Endometrium (tissue), 2 donors: Measurements from ENCODE around the gene ATAD5.
"Not testable (repeated sequence)": the region's sequence is repeated elsewhere in the genome, so short reads cannot be mapped to it uniquely, and the experiment has no call there.

Experiments
- FAIRE-seq: peaks from 2 replicates; lab custom pipeline; 2012; peaks lifted over from hg19 to GRCh38; lab: Jason Lieb, UNC
- donor health status: control.
- donor health status: control.

ATAD5 gene

DNA sequence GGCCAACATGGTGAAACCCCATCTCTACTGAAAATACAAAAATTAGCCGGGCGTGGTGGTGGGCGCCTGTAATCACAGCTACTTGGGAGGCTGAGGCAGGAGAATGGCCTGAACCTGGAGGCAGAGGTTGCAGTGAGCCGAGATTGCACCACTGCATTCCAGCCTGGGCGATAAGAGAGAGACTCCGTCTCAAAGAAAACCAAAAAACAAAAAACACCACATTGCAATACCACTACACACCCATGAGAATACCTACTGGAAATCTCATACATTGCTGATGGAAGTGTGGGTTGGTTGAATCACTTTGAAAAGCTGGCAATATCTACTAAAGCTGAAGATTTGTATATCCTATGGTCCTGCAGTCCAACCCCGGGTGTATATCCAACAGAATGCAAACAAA is 78.4 kb downstream of the ATAD5 start:
- not testable (repeated sequence) for FAIRE-seq

DNA sequence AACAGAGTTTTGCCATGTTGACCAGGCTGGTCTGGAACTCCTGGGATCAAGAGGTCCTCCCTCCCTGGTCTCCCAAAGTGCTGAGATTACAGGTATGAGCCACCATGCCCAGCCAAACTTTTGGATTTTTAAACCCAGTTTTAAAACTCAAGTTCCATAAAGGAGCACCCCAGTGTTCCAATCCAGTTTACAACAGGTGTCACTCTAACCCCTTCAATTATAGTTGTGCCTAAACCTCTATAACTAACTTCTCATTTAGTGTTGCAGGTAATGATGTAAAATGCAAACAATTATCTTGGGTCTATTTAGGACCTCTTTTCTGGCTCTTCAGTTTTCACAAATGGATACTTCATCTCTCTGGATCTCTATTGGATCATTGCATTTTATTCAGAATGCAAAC is 82.2 kb downstream of the ATAD5 start:
- no peak for FAIRE-seq

DNA sequence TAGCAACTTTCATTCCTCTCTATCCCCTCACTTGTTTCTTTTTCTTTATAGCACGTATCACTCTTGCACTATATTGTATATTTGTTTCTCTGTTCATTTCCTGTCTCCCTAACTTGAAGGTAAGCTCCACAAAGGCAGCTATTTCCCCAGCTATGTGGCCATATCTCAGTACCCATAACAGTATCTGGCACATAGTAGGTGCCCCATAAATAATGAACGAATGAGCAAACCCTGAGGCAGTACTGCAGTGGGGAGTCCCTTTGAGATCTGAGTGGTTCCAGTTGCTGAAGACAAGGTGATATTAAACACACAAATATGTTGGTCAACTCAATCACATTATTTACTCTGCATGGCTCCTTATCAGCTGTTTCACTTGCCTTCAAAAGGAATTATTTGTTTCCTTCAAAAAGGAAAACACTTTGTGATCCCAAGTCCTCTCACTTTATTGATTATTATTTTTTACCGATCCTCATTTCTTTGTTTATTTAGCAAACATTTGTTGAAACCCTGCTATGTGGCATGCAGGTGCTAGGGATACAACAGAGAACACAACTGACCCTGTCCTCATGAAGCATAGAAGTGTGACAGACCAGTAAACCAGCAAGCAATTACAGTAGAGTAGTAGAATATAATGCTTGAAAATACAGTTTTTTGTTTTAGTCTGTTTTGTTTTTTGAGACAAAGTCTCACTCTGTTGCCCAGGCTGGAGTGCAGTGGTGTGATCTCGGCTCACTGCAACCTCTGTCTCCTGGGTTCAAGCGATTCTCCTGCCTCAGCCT is 84.3 kb downstream of the ATAD5 start:
- no peak for FAIRE-seq

DNA sequence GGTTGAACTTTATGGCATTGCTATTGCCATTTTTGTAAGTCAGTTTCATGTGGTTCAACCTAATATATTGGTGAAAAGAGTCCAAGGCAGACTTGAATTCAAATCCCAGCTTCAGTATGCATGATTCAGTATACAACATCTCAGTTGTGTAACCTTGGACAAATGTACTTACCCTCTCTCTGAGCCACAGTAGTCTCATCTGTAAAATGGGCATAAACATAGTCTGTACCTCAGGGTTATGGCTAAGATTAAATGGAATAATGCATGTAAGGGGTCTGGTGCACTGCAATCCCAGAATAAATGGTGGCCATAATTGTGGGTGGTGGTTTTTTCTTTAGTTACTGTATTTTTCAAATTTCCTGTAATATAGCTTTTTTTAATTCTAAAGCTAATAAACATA is 85.3 kb downstream of the ATAD5 start:
- FAIRE-seq: no peak

DNA sequence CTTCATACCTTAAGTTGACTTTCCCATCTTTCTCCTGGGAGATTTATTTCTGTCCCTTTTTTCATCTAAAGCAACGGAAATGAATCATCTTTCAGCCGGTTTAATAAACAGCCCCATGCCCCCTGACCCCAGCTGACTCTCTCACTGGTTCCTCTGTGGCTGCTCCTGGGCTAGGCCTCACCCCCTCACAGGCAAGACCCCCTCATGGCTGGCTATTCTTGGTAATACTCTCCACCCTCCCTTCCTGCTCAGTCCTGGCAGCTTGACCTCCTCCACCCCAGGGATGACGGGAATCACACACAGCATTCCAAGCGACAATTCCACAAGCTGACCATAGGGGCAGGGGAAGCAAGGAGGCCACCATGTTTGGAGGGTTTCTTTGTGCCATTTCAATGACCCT is 88.5 kb downstream of the ATAD5 start:
- FAIRE-seq: no peak

DNA sequence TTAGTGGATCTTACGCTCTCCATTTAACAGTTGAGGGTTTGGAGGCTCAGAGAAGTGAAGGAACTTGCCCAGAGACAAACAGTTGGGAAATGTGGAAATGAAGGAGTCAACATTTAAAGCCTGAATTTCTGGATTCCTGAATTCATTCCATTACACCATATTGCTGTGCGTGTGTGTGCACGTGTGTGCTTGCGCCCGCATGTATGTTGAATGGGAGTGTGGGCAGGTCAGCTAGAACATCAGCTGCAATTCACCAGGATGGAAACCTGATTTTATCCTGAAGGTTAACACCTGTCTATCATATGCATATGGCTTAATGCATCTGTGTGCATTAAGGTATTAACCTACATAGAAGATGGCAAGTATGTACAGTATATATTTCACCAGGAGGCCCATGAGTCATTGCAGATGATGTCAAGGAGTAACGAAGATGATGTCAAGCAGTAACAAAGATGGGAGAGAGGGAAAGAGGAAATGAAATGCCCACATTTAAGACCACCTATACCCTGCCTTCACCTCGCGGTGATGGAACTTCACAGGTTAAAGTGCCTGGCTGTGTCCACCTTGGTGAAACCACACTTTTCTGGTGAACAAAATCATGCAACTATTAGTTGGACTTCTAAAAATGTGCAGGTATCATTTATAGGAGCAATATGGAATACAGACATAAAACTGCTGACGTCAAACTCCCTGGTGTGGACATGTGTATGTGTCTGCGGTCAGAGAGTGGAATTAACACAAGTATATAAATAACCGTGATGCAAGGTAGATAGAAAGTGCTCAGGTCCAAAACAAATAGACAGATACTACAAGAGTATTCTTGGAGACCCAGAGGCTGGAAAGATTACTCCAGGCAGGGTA is 89.1 kb downstream of the ATAD5 start:
- no peak for FAIRE-seq

DNA sequence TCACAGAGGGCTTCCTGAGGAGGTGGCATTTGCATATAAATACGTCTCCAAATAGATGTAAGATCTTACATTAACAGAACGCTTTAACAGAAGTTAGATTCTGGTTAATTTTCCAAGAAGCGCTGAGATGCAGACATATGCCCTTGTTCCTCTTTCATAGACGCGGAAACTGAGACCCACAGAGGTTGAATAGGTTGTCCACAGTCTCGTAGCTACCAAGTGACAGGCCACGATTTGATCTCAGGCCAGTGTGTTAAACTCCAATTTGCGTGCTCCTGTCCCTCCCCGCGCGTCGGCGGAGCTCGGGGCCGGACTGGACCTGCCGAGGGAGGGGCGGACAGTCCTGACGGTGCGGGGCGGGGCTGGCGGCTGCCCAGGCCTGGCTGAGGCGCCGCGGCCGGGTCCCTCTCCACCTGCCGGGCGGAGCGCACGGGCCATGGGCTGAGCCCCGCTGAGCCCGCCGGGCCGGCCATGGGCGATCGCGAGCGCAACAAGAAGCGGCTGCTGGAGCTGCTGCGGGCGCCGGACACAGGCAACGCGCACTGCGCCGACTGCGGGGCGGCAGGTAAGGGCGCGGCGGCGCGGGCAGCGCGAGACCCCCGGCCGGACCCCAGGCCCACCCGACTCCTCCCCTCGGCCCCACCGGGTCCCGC is 89.9 kb downstream of the ATAD5 start, which contains the start of gene ADAP2:
Gene ADAP2, plus strand, starts transcription at position 402 of the 653 bp plus-strand sequence. Its CDS starts 70 bp downstream, at position 472.
- no peak for FAIRE-seq

DNA sequence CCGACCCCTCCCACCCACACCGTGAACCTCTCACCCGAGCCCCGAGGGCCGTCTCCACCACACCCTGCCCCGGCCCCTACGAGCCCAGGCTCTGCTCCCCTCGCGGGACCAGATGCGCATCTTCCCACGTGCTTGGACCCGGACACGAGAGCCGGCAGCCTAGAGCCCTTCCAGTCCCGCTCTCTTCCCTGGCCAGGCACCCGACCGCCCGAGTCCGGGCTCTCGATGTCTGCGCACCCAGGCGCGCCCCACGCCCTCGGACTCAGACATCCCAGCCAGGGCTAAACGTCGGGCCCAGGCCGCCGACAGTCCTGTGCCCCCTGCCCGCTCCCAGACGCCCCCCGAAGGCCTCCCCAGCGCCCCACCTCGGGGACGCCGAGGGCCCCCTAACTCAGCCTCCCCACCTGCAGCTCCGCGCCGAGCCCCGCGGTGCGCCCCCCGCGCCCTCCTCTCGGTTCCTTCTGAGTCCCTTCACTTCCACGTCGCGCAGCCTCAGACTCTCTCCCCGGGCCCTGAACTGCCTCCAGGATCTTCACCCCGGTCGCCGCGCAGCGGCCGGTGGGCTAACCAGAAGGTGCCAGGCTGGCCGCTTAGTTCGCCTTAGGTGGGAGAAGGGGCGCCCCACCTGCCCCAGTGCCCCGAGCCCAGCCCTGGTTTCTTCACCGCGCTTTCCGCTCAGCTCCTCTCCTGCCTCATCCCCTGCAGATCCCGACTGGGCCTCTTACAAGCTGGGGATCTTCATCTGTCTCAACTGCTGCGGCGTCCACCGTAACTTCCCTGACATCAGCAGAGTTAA is 90.7 kb downstream of the ATAD5 start:
- no peak for FAIRE-seq

DNA sequence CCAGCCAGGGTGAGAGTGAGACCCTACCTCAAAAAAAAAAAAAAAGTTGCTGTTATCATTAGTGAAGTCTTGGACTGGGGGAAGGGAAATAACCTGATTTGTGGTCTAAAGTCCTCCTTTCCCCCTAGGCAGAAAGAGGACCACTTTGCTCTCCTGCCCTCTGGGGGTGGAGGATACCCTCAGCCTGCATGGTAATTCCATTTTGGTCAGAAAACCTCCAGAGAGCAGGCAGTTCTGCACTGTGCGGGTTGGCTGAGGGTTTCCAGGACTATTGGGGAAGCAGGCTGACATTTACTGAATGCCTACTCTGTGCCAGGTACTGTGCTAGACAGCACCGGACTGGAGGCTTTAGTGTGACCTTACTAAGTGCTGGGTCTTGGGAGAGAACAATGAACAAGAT is 92.6 kb downstream of the ATAD5 start:
- FAIRE-seq: no peak

DNA sequence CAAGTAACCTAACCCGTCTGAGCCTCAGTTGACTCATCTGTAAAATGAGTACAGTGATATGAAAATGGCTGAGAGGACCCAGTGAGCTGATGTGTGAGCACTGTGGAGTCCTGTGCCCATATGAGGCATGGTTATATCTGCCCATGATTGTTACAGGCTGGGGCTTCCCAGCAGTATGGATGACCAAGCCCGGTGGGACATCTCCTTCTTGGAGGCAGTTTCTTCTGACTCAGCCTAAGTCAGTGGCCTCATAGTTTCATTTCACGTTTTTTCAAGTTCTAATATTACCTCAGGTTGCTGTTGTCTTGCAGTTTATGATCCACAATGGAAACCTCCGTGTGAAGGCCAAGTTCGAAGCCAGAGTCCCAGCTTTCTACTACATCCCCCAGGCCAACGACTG is 94.8 kb downstream of the ATAD5 start:
- no peak for FAIRE-seq

DNA sequence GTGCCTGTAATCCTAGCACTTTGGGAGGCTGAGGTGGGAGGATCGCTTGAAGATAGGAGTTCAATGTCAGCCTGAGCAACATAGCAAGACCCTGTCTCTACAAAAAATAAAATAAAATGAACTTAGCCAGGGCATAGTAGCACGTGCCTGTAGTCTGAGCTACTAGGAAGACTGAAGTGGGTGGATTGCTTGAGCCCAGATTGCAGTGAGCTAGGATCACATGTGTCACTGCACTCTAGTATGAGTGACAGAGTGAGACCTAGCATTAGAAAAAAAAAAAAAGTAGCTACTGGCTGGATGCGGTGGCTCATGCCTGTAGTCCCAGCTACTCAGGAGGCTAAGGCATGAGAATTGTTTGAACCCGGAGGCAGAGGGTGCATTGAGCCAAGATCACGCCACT is 96.0 kb downstream of the ATAD5 start:
- FAIRE-seq: no peak

DNA sequence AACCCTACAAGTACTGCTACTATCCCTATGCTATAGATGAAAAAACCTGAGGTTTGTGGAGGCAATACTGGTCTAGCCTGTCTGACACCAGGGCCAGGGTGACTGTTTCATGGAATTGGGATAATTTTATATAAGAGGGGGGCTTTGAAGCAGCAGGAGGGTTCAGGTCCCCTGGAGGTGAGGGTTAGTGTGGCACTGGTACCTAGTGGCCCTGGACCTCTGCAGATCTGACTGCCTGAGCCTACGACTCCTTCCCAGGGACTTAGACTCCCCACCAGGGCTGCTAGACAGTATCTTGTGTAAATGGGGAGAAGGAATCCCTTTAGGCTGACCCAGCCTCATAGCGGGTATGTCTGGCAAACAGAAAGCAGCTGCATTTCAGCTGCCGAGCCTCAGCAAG is 96.8 kb downstream of the ATAD5 start:
- no peak for FAIRE-seq

DNA sequence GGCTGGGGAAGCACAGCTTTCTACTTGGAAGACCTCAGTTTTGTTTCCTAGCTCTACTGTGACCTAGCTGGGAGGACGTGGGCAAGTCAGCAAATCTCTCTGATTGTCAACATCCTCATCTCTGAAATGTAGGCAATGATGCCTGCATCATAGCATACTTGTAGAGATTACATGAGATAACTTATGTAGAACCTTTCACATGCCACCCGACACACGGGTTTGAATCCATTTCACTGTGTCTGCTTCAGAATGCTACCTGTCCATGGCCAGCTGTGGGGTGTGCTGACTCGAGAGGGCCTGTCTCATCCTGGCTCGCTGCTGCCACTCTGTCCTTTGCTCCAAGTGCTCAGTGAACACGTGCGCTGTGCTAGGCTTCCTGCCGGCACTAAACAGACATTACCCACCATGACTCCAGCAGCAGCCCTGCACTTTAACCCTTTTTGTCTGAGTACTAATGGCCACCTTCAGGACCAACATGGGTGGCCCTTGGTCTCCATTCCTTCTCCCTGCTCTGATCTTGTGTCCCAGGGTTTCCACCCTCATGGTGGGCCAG is 97.4 kb downstream of the ATAD5 start:
- FAIRE-seq: no peak

DNA sequence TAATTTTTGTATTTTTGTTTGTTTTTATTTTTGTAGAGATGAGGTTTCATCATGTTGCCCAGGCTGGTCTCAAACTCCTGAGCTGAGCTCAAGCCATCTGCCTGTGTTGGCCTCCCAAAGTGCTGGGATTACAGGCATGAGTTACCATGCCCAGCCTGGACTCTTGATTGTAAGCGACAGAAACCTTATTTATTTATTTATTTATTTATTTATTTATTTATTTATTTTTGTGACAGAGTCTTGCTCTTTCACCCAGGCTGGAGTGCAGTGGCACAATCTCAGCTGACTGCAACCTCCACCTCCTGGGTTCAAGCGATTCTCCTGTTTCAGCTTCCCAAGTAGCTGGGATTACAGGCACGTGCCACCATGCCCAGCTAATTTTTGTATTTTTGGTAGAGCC is 98.1 kb downstream of the ATAD5 start:
- FAIRE-seq: not testable (repeated sequence)

DNA sequence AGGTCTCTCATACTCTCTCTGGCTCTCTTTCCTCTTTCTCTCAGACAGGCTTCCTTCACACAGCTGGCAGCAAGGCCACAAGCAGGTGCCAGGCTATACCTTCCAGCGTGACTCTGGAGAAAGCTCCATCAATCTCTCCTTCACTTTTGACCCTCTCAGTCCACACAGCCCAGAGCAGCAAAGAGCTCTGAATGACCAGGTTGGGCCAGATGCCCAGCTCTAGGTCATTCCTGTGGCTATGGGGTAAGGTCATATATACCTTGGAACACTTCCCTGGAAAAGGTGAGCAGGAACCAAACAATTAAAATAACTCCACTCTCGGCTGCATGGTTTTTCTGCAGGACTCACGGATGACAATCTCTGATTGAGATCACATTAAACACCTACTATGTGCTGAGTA is 98.7 kb downstream of the ATAD5 start:
- FAIRE-seq: no peak

DNA sequence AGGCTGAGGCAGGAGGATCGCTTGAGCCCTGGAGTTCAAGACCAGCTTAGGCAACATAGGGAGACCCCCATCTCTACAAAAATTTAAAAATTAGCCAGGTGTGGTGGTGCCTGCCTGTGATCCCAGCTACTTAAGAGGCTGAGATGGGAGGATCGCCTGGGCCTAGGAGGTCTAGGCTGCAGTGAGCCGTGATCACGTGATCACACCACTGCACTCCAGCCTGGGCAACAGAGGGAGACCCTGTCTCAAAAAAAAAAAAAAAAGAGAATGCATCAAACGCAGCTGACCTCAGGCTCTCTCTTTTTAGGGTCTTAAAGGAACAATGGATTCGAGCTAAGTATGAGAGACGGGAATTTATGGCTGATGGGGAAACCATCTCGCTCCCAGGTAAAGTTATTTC is 99.8 kb downstream of the ATAD5 start:
- not testable (repeated sequence) for FAIRE-seq

DNA sequence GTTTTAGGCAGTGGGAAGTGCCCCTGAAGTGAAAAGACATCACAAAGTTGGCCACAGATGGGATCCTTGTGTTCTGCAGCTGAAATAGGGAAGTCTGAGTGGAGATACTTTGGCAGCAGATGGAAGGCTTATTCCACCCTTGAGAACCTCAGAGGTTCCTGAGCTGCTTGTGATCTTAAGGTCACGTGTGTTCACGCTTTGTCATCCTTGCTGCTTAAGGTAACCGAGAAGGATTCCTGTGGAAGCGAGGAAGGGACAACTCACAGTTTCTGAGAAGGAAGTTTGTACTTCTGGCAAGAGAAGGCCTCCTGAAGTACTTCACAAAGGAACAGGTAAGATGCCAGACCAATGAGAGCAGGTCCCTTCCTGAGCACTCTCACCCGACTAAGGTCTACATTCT is 102.2 kb downstream of the ATAD5 start:
- FAIRE-seq: no peak

DNA sequence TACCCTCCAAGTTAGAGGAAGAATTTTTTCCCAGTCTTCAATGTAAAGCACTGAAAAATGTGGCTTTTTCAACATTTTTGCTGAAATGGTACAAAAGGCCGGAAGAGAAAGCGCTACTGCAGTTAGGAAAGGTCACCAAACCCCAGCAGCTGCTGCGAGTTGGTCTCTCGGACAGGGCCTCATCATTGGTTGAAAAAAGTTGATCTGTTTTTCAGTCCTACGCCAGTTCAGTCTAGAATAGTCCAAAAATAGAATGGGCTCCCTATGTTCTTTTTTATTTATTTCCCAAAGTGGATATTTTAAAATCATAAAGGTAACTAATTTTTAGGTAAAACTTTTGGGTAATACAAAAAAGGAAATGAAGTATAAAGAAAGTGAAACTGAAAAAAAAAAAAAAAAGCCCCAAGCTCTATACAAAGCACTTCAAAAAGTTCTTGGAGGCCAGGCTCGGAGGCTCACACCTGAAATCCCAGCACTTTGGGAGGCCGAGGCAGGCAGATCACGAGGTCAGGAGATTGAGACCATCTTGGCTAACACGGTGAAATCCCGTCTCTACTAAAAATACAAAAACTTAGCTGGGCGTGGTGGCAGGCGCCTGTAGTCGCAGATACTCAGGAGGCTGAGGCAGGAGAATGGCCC is 107.4 kb downstream of the ATAD5 start:
- no peak for FAIRE-seq

DNA sequence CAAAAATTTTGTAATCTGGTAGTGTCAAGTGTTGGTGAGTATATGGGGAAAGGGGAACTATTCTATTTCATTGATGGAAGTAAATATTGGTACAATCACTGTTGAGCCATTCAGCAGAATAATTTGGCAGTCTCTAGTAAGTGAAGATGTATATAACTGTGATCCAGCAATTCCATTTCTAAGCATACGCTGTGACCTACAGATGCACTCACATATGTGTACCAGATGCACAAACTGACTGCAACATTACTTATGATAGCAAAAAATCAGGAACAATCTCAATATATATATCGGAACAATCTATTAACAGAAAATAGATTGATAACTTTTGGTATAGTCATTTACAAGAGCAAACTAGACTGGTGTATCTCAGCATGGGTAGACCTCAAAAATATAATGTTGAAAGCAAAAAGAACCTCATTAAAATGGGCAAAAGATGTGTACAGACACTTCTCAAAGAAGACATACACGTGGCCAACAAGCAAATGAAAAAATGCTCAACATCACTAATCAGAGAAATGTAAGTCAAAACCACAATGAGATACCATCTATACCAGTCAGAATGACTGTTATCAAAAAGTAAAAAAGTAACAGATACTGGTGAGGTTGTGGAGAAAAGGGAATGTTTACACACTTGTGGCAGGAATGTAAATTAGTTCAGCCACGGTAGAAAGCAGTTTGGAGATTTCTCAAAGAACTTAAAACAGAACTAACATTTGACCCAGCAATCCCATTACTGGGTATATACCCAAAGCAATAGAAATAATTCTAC is 110.7 kb downstream of the ATAD5 start:
- no peak for FAIRE-seq
